NCI-H226 (cell line): ENCODE data around the gene TXN.

ENCODE experiments used
- DNase-seq: peaks from one replicate; pipeline ENCODE4 v3.0.0-alpha.2; 2015

The TXN gene

DNA sequence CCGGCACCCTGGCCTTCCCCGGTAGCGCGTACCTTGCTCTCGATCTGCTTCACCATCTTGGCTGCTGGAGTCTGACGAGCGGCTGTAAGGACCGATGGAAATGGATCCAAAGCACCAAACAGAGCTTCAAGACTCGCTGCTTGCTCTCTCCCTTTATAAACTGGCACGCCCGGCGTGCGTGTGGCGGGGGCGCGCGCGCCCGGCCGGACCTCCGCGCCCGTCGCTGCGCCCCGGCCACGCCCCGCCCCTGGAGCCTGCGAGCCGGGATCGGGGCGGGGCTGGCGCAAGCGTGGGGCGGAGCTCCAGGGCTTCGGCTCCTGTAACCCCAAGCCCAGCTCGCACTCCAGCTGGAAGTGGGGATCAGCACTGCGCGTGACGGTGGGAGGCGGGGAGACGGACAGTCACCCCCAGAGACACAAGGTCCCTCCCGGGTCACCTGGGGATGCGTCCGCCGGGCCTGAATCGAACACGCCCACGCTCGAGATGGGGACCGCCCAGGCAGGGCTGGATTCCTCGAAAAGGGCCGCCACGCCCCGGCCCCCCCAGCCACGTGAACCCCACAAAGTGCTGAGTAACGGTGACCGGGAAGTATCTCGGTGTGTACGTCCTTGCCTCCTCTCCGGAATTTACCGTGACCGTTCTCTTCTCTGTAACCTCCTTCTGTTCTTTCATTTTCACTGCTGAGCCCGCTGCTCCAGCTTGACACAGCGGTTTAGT, at the start of gene TXN:
Gene TXN, minus strand, starts transcription at position 128 of the 717 bp plus-strand sequence. Its CDS starts 72 bp downstream, at position 56.
- DNase-seq: peak; percentile 81

DNA sequence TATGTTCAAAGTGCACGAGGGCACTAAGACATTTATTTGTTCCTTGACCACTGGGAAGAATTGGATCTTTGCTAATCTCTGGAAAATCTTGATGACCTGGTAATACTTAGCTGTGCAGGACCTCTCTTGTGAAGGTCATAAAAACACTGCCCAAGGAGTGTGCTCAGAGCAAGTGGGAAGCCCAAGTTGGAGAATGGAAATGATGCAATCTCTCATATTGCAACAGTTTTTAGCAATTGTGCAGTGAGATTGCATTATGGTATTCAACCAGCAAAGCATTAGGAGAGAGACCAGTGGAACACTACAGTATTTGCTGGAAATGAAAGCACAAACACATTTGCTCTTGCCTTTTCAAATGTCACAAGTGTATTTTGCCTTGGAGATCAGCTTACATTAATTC, 46.8 kb upstream of the TXN start:
- DNase-seq: peak; percentile 66

DNA sequence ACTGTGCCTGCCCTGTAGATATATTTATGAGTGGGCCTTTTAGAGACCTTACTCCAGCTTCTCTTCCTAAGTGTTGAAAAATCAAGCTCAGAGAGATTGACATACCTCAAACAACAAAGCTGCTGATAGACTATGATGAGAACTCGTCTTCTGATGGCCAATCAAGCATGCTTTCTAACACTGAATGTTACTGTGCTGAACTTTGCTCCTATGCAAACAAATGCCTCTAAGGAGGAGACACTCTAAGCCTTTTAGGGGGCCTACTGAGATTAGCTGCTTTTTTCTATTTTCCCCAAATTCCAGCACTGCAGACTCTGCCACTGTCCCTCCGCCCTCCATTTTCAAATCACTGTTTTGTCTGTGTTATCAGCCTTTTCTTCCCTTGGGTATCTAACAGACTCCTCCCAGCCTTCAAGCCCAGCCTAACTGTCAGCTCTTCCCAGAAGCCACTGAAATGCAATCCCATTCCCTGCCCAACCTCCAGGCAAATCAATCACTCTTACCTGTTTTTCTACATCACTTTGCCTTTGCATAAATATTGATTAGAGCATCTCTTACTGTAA, 41.8 kb upstream of the TXN start:
- DNase-seq: no peak

DNA sequence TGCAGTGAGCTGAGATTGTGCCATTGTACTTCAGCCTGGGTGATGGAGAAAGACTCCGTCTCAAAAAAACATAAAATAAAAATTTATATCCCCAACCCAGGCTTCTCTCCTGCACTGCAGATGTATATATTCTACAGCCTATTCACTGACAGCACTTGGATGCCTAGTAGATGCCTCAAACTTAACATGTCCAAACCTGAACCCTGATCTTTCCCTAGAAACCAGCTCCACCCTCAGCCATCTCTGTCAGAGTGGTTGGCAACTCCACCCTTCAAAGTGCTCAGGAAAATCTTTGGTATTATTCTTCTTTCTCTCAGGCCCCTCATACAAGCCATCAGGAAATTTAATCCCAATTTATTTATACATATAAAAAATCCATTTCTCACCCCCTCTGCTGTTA, 36.9 kb upstream of the TXN start:
- DNase-seq: no peak

DNA sequence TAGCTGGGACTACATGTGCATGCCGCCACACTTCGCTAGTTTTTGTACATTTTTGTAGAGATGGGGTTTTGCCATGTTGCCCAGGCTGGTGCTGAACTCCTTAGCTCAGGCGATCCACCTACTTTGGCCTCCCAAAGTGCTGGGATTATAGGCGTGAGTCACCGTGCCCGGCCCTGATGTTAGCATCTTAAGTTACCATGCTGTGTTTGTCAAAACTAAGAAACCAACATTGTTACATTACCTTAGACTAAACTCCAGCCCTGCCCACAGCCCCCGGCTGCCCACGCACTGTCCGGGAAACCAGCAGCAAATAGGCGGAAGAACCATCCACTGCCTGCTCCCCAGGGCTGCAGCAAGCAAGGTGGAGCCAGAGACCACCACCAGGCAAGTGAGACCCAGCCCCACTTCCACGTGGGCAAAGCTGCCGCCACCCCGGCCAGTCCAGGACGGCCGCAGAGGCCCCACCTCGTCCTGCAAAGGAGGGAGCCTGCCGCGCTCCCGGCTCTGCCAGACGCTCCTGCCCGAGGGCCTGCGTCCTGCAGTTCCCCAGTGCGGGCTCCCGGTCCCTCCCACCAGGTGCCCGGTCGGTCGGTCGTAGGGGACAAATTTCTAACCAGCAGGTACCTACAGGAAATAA, 35.7 kb upstream of the TXN start:
- DNase-seq: no peak

DNA sequence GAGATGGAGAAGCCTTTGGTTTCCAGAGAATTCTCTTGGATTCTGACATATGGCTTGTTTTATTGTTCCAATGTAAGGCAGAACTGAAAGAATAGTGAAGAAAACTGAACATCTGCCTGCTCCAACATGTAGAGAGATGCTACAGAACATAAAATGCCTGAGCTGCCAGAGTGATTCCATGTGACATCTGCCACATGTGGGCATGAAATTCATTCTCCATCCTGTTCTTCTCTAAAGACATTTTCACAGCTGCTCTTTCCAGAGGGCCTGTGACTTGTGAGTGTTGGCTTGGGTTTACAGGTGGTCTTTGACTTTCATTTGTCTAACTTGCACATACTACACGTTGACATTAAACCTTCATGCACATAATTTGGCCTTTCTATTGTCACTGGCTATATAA, 33.7 kb upstream of the TXN start:
- no peak for DNase-seq

DNA sequence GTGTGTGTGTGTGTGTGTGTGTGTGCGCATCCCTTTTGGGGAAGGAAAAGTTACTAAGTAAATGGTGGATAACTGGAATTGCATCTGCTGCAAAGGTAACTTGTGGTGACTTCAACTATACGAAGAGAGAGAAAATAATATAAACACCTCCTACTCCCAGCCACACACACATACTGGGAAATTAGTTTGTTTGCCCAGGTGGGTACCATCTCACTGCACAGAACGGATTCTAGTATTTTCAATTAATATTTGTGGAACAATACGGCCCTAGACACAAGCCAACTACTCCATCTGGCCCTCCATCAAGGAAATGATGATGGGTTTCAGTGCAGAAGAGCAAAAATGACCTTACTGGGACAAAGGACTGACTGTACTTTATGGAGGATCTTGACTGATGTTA, 32.2 kb upstream of the TXN start:
- DNase-seq: no peak

DNA sequence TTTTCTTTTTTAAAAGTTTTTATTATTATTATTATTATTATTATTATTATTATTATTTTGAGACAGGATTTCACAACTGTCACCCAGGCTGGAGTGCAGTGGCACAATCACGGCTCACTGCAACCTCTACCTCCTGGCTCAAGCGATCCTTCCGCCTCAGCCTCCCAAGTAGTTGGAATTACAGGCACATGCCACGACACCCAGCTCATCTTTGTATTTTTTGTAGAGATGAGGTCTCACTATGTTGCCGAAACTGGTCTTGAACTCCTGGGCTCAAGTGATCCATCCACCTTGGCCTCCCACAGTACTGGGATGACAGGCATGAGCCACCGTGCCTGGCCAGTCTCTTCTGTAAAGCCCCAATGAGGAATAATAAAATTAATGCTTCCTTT, 31.0 kb upstream of the TXN start:
- DNase-seq: no peak

DNA sequence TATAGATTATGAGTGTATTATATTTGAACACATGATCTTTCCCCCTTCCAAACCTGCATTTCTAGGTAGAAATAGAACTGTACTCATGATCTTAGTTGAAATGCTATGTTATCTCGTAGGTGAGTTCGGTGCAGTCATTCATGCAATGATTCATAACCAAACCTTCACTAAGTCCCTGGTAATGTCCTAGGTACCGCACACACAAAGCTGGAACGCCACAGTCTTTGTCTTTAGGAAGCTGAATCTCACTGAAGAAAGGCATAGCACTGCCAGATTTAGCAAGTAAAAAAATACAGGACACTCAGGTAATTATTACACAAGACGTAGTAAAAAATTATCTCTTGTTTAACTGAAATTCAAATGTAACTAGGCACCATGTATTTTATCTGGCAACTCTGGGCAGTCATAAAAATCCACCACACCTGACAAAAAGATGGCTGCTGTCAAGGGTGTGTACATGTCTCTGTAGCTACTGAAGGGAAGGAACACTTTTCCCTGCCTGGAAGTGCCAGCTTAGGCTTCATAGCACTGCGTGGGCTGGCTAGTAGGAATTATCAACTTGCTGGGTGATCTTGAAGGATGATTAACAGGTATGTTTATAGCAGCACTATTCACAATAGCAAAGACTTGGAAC, 28.0 kb upstream of the TXN start:
- no peak for DNase-seq

DNA sequence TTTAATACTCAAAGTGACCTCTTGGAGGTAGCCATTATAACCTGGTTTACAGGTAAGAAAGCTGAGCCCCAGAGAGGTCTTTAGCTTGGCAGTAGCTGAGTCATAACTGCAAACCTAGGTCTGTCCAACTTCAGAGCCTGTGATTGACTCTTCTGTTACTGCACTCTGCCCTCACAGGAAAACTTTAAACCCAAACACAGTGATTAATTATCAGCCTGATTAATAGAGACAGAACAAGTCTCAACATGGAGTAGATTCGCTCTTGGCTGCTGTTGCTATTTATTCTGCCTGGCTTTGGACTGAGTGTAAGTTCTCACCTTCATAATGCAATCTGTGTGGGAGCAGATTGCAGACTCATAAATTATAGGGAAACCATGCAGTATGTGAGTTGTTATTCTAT, 27.4 kb upstream of the TXN start:
- peak; percentile 17 for DNase-seq

DNA sequence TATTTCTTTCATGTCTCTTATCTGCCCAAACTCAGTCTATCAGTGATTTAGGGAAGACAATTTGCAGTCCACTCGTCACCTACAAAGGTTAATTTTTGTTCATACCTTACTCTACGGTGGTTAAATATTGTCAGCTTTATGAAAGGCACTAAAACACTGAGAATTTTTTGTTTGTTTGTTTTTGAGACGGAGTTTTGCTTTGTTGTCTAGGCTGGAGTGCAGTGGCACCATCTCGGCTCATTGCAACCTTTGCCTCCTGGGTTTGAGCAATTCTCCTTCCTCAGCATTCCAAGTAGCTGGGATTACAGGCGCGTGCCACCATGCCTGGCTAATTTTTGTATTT, 26.4 kb upstream of the TXN start:
- no peak for DNase-seq

DNA sequence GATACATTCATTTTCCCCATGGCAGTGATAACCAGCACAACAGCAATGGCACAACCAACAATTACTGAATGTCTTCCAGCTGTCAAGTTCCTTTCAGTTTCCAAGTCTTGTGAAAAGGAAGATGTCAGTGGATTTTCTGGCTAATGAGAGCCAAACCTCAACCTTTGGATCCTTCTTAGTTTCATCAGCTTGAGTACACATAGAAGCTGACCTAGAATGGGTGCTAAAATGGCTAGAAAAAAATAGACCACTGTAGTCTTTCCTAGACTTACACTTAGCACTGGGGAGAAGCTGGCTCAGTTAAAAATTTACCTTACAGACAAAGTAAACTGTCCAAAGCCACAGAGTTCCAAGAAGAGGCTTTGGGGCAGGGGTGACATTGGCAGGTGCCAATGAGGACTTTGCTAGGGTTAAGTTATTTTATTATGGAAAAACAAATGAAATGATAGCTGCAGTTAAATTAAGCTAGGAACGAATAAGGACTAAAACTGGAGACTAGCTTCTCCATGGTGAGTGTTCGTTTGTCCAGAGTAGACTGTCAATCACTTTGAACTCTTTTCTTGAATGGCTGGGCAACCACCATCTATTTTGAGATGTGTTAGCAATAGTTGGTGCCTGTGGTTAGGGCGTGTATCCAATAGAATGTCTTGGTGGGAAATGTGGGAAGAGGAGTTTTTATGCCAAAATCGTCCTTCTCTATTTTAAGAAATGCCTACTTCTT, 25.9 kb upstream of the TXN start:
- peak; percentile 46 for DNase-seq

DNA sequence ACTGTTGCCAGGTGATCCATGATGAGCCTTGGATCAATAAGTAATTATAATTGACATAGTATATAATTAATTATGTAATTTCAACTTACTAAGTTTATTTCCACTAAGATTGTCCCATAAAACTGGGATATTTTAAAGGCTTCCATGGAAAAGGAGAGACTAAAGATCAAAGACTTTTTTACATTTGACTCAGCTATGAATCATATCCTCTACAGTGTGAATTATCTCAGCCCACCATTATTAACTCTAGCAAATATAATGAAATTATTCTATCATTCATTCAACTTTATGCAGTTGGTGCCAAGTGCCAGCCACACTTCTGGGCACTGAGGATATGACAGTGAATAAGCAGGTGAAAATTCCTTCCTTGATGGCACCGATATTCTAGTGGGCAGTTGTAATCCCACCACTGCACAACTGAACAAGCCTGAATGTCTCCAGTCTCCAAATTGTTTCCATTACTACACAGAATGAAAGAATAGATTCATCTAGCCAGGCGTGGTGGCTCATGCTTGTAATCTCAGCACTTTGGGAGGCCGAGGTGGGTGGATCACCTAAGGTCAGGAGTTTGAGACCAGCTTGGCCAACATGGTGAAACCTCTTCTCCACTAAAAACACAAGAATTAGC, 21.9 kb upstream of the TXN start:
- DNase-seq: peak; percentile 28

DNA sequence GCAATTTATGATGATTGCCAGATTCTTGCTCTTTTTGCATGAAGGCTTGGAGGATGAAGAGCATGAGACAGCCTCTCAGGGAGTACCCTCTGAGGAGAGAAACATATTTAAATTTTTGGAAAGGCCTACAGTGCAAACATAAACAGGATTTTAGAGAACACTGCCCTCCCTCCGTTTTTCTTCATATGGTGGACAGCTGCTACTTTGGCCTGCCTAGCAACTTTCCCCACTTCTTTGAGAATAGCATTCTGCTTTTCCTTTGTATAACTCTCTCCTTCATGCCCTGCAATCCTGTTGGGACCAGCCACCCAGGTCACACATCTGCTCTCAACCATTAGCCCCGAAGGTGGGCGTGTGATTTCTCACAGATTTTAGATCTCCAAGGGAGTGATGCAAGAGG, 20.5 kb upstream of the TXN start:
- no peak for DNase-seq

DNA sequence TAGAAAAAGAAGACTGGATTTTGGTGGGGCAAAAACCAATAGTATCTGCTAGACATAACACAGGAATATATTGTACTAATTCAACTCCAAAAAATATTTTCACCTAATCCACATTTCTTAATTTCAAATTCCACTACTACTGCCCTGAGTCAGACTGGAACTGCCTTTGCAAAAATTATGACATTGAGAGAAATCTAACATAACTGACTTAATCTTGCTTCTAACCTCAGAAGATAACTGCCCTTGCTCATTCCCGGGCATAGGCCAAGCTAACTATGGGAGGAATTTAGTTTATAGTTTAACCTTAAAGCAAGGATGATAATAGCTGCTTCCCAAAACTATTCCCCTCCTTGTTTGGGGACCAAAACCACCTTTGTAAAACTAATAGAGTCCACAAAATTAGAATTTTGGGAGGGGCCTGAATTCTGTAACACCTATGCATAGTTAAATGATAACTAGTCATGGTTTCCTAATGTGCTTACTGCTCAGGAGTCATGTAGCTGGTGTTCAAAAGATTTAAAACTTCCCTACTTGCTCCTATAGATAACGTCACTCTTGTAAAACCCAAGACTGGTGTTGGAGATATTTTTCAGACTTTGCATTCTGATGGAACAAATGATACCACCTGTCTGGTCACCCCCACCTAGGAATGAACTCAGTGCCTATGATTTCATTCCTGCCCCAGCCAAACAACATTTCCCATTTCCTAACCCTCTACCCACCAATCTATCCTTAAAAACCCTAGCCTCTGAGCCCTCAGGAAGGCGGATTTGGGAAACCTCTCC, 14.1 kb upstream of the TXN start:
- DNase-seq: peak; percentile 59

DNA sequence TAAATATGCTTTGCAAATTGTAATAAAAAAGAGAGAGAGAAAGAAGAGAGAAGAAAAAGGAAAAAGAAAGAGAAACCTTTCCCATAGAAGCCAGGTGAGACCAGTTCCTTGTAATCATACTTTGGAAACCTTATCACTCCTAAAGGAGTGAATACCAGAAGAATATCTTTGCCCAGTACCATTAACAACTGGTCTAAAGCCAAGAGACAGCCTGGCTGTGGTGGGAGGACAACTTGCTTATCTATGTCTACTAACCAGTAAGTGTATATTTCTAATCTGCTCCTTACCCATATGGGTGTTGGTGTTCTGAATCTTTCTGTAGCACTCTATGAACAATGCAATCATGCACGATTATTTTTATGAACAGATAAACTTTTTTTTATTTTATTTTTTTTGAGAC, 10.5 kb upstream of the TXN start:
- peak; percentile 81 for DNase-seq

DNA sequence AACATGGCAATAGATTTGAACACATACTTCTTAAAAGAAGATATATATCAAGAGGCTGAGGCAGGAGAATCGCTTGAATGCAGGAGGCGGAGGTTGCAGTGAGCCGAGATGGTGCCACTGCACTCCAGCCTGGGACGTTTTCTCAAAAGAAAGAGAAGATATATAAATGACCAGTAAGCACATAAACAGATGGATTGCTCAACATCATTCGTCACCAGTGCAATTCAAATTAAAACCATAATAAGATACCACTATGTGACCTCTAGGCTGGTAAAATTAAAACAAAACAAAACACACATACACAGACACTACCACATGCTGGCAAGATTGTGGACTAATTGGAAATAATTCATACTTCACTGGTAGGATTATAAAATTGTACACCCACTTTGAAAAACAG, 5.3 kb upstream of the TXN start:
- no peak for DNase-seq

DNA sequence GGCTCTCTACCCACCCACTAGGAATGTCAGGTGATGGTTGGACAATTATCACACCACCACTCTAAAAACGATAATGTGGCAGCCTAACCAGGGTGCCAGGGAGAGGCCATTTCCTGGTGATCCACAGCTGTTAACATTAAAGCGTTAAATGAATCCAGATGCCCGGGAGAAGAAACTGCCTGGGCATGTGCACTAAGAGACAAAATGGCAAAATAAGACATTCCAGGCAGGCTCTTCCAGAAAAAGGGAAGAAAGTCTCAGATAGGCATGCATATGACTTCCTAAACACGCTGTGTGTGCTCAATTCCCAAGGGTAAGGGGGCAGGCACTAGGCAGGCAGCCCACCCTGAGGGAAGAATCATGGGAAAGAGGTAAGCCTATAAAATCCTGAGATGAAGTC, 4.6 kb upstream of the TXN start:
- DNase-seq: no peak

DNA sequence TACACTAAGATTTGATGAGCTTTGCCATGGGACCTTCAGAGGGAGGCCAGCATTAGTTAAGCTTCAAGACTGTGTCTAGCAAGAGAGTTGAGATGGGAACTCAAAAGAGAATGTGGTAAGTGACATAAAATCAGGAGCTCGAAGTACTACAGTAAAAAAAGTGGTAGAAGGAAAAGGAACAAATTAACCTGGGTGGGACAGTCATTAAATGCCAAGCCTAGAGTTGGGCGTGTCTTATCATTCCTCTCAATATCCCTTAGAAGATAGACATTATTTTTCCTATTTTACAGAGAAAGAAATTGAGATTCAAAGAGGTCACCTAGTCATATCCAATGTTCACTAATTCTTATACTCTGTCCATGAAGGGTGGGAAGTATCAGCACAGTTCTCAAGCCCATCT, 3.3 kb upstream of the TXN start:
- DNase-seq: no peak

DNA sequence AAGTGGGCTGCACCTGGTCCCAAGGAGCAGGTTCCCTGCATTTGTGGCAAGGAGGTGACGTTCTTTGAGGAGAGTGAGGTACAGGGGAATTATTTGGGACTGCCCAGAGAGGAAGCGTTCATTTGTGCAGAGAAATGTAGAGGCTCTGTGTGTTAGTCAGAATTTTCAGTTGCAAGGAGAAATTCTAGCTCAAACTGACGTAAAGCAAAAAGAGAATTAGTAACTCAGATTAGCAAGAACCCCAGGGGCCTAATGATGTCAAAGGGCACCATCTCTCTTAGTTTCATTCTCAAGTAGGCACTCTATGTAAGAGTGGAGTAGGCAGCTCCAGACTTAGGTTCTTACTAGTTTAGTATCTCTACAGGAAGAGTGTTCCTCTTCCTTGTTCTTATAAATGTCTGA, 2.4 kb upstream of the TXN start:
- no peak for DNase-seq

DNA sequence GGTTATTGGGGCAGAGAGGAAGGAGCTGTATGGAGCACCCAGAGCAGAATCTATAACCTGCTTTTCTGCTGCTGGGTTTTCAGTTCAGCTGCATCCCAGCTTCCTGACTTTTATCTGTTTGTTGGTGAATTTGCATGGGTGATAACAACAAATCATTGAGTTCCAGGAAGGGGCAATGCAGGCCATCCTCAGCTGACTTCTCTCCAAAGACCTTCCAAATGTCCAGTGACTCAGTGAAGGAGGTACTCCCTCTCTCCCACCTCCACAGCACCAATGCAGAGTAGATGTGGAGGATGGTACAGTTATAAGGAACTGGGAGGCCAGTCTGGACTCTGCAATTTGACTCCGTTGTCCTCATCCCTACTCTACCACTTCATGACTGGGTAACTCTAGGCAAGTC, 1.6 kb upstream of the TXN start:
- no peak for DNase-seq

DNA sequence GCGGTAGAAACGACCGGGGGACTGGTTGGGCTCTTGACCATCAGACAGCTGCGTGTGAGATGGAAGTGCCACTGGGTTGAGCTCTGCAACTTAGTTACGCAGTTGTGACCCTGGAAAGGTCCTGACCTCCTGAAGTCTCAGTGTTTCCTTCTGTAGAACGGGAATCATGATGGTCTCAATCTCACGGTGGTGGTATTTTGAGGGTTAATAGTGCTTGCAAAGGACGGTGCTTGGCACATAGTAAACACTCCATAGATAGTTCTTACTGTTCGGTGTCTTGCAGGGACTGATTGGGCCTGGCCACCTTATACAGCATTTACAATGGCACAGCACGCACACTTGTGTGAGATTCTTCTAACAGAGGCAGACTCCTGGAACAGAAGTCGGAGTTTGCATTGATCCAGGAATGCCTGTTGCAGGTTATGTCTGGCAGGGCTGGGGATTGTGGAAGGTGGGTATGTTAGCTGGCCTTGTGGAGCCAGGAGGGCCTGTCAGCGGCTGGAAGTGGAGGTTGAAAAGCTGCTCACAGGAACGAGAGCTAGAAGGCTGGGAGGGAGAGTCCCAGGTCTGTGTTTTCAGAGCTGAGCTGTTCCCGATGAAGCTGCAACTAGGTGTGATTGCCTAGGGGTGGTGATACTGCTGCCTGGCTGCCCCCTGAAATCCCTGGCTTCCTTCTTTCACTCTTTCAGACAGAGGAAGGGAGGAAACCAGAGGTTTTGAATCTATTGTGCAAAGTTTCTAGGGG, 962 bp upstream of the TXN start:
- no peak for DNase-seq
